ENCODE data around the gene NEK1. TPM values are rescaled to one million over a fixed set of nuclear protein-coding genes. Genes with fewer than 3 reads are reported as not detected.

The NEK1 gene
- total and polyA plus RNA-seq, 2 of the 8 experiments (the other 6 are each of a cell fraction or from before 2014, with no cell fraction given): 3.9 to 11.7 TPM

DNA sequence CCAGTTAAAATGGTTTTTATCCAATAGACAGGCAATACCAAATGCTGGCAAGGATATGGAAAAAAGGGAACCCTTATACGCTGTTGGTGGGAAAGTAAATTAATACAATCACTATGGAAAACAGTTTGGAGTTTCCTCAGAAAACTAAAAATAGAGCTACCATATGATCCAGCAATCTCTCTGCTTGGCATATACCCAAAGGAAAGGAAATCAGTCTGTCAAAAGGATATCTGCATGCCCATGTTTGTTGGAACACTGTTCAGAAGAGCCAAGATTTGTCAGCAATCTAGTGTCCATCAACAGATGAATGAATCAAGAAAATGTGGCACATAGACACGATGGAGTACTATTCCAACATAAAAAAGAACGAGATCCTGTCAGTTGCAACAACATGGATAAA lies 250.6 kb downstream of the NEK1 start:
- H2BK5ac ChIP-seq (ENCODE audit: low read depth, low read length): no peak overlapping the region
- H3K4me1 ChIP-seq (replicated peaks in 1 of 4; ENCODE audit: control insufficient read depth in 3 of 4, insufficient read depth in 4 of 4, low read length in 3 of 4): no peaks in the 10 kb centered on the region
- peaks cover 0 to 2% of the 10 kb centered on the region in 2 experiments; a peak in 1 of 4 replicates for H3K9me3 ChIP-seq (ENCODE audit: insufficient read depth in 2 of 2, low read depth in 1 of 2, low read length in 1 of 2)
- no peak overlapping the region for H3K9ac ChIP-seq (replicated peaks in 1 of 4; ENCODE audit: extremely low read depth in 1 of 4, low read depth in 3 of 4, low read length in 3 of 4)
- H3K23ac ChIP-seq (ENCODE audit: insufficient read length): no peak overlapping the region
- no peak for DNase-seq (ENCODE audit: low read depth in 1 of 2, low spot score in 2 of 2)
- WGBS, 2 experiments (ENCODE audit: extremely low coverage in 1 of 2, insufficient coverage in 1 of 2, insufficient read length in 1 of 2, insufficient replicate concordance in 2 of 2, low coverage in 1 of 2, low lambda C conversion rate in 2 of 2, missing lambda C conversion rate in 1 of 2): 85% methylated on average over 3 of the region's 3 CpGs; no CpG with 5 or more reads in 1 of the 2 experiments
- H3K4ac ChIP-seq (replicated peaks; ENCODE audit: insufficient read length, low read depth, low read length): no peak overlapping the region
- H4K8ac ChIP-seq (ENCODE audit: extremely low read depth, insufficient read depth, low read length): no peak overlapping the region
- no peak overlapping the region for H3K14ac ChIP-seq (ENCODE audit: insufficient read length)
- H3K18ac ChIP-seq (ENCODE audit: extremely low read depth, low read length): no peak overlapping the region
- no peaks in the 10 kb centered on the region for H3K27me3 ChIP-seq (replicated peaks in 1 of 4; ENCODE audit: control insufficient read depth in 3 of 4, extremely low read depth in 1 of 4, insufficient read depth in 3 of 4, low read length in 3 of 4)
- CTCF ChIA-PET (ENCODE audit: partially characterized antibody): no interaction called here
- POLR2A ChIA-PET (ENCODE audit: partially characterized antibody): no interaction called here
- no peak overlapping the region for H3K4me2 ChIP-seq (ENCODE audit: insufficient read depth in 1 of 2, low read depth in 2 of 2, low read length in 2 of 2)
- no peak overlapping the region for H3K56ac ChIP-seq (replicated peaks; ENCODE audit: insufficient read length, low read depth, low read length)
- H2BK120ac ChIP-seq (replicated peaks; ENCODE audit: low read depth, low read length): no peak overlapping the region
- H2BK20ac ChIP-seq (ENCODE audit: low read length): no peak overlapping the region
- H3K23me2 ChIP-seq (ENCODE audit: low read depth, low read length): no peaks in the 10 kb centered on the region
- no peak overlapping the region for H2AK5ac ChIP-seq (ENCODE audit: low read depth, low read length)
- H3K36me3 ChIP-seq (ENCODE audit: control insufficient read depth in 2 of 4, insufficient read depth in 4 of 4, low read length in 3 of 4): no peaks in the 10 kb centered on the region
- no peak overlapping the region for H4K91ac ChIP-seq (replicated peaks; ENCODE audit: insufficient read length, low read length)
- FAIRE-seq: no peak
- H4K5ac ChIP-seq (ENCODE audit: insufficient read length, low read depth, low read length): no peak overlapping the region
- H3K4me3 ChIP-seq (ENCODE audit: extremely low read depth in 1 of 4, insufficient read depth in 2 of 4, low read depth in 3 of 4, low read length in 4 of 4): no peak overlapping the region
- H2AFZ ChIP-seq (ENCODE audit: low read length): no peak overlapping the region
- no peaks in the 10 kb centered on the region for H3K79me2 ChIP-seq (ENCODE audit: control insufficient read depth in 1 of 2, insufficient read depth in 2 of 2, low read length in 2 of 2)
- H4K20me1 ChIP-seq (replicated peaks in 1 of 2; ENCODE audit: control insufficient read depth in 1 of 2, insufficient read depth in 2 of 2, low read length in 2 of 2): no peaks in the 10 kb centered on the region
- H2BK12ac ChIP-seq (ENCODE audit: low read depth, low read length): no peak overlapping the region
- H3K79me1 ChIP-seq (ENCODE audit: low read depth, low read length): no peaks in the 10 kb centered on the region
- H3K27ac ChIP-seq (ENCODE audit: low read depth, low read length): no peak overlapping the region
- H2BK15ac ChIP-seq (ENCODE audit: low read length): no peak overlapping the region
- TF ChIP-seq NANOG (IDR thresholded peaks at IDR 0.05; ENCODE audit: insufficient read depth, low read depth, low read length, poor library complexity, severe bottlenecking) (no peak), BRCA1 (IDR thresholded peaks at IDR 0.05; ENCODE audit: low read depth, low read length) (no peak)
